GM23248 (cell line): Measurements from ENCODE around the gene RAB28.

Experiments used
- EZH2 ChIP-seq: fragments of 200-600 bp; sonication (generic); IDR thresholded peaks from 2 replicates; pipeline ENCODE4 v1.6.1; 2018; ENCODE audit warnings: antibody characterized with exemption, mild to moderate bottlenecking; ENCODE audit not compliant: insufficient read depth, poor library complexity, severe bottlenecking
- EZH2phosphoT487 ChIP-seq: fragments of 200-600 bp; sonication (generic); IDR thresholded peaks from 2 replicates; pipeline ENCODE4 v1.6.1; 2018; ENCODE audit warnings: antibody characterized with exemption, moderate library complexity, mild to moderate bottlenecking, low read depth; ENCODE audit not compliant: insufficient read depth

DNA sequence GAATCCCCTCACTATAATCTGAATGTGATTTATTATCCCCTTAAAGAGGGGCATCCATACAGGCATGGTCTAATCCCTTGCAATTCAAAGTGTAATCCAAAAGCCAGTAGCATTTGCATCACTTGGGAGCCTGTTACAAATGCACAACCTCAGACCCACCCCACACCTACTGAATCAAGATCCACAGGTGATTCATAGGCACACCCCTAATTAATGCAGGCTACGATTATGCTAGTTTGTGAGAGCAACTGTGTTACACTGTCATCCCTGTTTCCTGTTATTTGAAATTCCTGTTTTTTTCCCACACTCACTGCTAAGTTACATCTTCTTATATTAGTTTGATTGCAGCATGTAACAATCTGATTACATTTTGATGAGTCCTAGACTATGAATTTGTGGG lies 120.0 kb downstream of the RAB28 start:
- no peak for TF ChIP-seq EZH2
- TF ChIP-seq EZH2phosphoT487, result no peak
